ENCODE results near the gene DMD. TPM values are rescaled to one million over a fixed set of nuclear protein-coding genes. Genes with fewer than 3 reads are reported as not detected.
"Not testable (repeated sequence)": the region's sequence is repeated elsewhere in the genome, so short reads cannot be mapped to it uniquely, and the experiment has no call there.

The DMD gene
- total RNA-seq, 2 experiments from 2014 or later: 0.85 to 1.8 TPM

- Mint-ChIP-seq H3K4me1 (no peaks in the 10 kb centered on the region), H3K27ac (no peak overlapping the region), H3K4me3 (no peak overlapping the region), H3K9me3 (ENCODE audit: low read depth) (peaks cover 2% of the 10 kb centered on the region), H3K27me3 (no peaks in the 10 kb centered on the region), H3K36me3 (ENCODE audit: low read depth) (no peaks in the 10 kb centered on the region)
- no peak for ATAC-seq
- intact Hi-C loops (cut with DNase I, micrococcal nuclease): no loop called here
- DNase-seq: no peak
- CTCF ChIA-PET: no interaction called here
- POLR2A ChIA-PET: no interaction called here
These were observed 129.0 kb downstream of the DMD start for GRCh38 chrX:33082371-33082770.

- intact Hi-C loops (cut with DNase I, micrococcal nuclease): no loop called here
- ChIA-PET CTCF (no interaction called here), POLR2A (no interaction called here)
- H3K36me3 Mint-ChIP-seq (ENCODE audit: low read depth): no peaks in the 10 kb centered on the region
- ATAC-seq: no peak
- no peak overlapping the region for H3K4me3 Mint-ChIP-seq
- no peaks in the 10 kb centered on the region for H3K4me1 Mint-ChIP-seq
- H3K9me3 Mint-ChIP-seq (ENCODE audit: low read depth): peaks cover 3% of the 10 kb centered on the region
- no peaks in the 10 kb centered on the region for H3K27me3 Mint-ChIP-seq
- no peak overlapping the region for H3K27ac Mint-ChIP-seq
- no peak for DNase-seq
These were observed 133.1 kb downstream of the DMD start for GRCh38 chrX:33078273-33078672.

GRCh38 chrX:33073660-33074059 is 137.7 kb downstream of the DMD start:
- CTCF ChIA-PET: not testable (repeated sequence)

GRCh38 chrX:33065415-33065814 is 145.9 kb downstream of the DMD start:
- ChIA-PET POLR2A (no interaction called here), CTCF (no interaction called here)
- no peak for ATAC-seq
- H3K27ac Mint-ChIP-seq: no peak overlapping the region
- no peaks in the 10 kb centered on the region for H3K27me3 Mint-ChIP-seq
- DNase-seq: no peak
- no peak overlapping the region for H3K4me3 Mint-ChIP-seq
- H3K9me3 Mint-ChIP-seq (ENCODE audit: low read depth): no peaks in the 10 kb centered on the region
- no peaks in the 10 kb centered on the region for H3K4me1 Mint-ChIP-seq
- H3K36me3 Mint-ChIP-seq (ENCODE audit: low read depth): no peaks in the 10 kb centered on the region
- intact Hi-C loops (cut with DNase I, micrococcal nuclease): no loop called here

More at GRCh38 chrX:33073660-33074059, 137.7 kb downstream of the DMD start:
- H3K27me3 Mint-ChIP-seq; intact Hi-C loops (cut with DNase I, micrococcal nuclease); H3K4me1 Mint-ChIP-seq; H3K9me3 Mint-ChIP-seq (ENCODE audit: low read depth); H3K36me3 Mint-ChIP-seq (ENCODE audit: low read depth); ATAC-seq; H3K27ac Mint-ChIP-seq; DNase-seq; POLR2A ChIA-PET; H3K4me3 Mint-ChIP-seq: not testable (repeated sequence)

GRCh38 chrX:33062041-33062440 is 149.3 kb downstream of the DMD start:
- intact Hi-C loops (cut with DNase I, micrococcal nuclease): no loop called here
- no peak for DNase-seq
- no peak overlapping the region for H3K4me3 Mint-ChIP-seq
- H3K4me1 Mint-ChIP-seq: no peaks in the 10 kb centered on the region
- no peak overlapping the region for H3K27ac Mint-ChIP-seq
- no peaks in the 10 kb centered on the region for H3K27me3 Mint-ChIP-seq
- CTCF ChIA-PET: no interaction called here
- no peak for ATAC-seq
- no peaks in the 10 kb centered on the region for H3K9me3 Mint-ChIP-seq (ENCODE audit: low read depth)
- no peaks in the 10 kb centered on the region for H3K36me3 Mint-ChIP-seq (ENCODE audit: low read depth)
- POLR2A ChIA-PET: no interaction called here

GRCh38 chrX:33053001-33053400 is 158.3 kb downstream of the DMD start:
- Mint-ChIP-seq H3K27ac (no peak overlapping the region), H3K9me3 (ENCODE audit: low read depth) (peaks cover 2% of the 10 kb centered on the region), H3K4me1 (no peaks in the 10 kb centered on the region), H3K4me3 (no peak overlapping the region), H3K27me3 (no peaks in the 10 kb centered on the region), H3K36me3 (ENCODE audit: low read depth) (no peaks in the 10 kb centered on the region)
- ChIA-PET CTCF (no interaction called here), POLR2A (no interaction called here)
- intact Hi-C loops (cut with DNase I, micrococcal nuclease): no loop called here
- no peak for ATAC-seq
- DNase-seq: no peak

- Mint-ChIP-seq H3K36me3 (ENCODE audit: low read depth) (no peaks in the 10 kb centered on the region), H3K4me1 (no peaks in the 10 kb centered on the region), H3K9me3 (ENCODE audit: low read depth) (peaks cover 2% of the 10 kb centered on the region), H3K27me3 (no peaks in the 10 kb centered on the region), H3K27ac (no peak overlapping the region), H3K4me3 (no peak overlapping the region)
- CTCF ChIA-PET: no interaction called here
- POLR2A ChIA-PET: no interaction called here
- intact Hi-C loops (cut with DNase I, micrococcal nuclease): no loop called here
- DNase-seq (no peak), ATAC-seq (no peak)
These were observed 165.5 kb downstream of the DMD start for GRCh38 chrX:33045882-33046281.

- Mint-ChIP-seq H3K4me3 (no peak overlapping the region), H3K27me3 (no peaks in the 10 kb centered on the region), H3K4me1 (no peaks in the 10 kb centered on the region), H3K9me3 (ENCODE audit: low read depth) (peaks cover 2% of the 10 kb centered on the region), H3K27ac (no peak overlapping the region), H3K36me3 (ENCODE audit: low read depth) (no peaks in the 10 kb centered on the region)
- no peak for DNase-seq
- POLR2A ChIA-PET: no interaction called here
- intact Hi-C loops (cut with DNase I, micrococcal nuclease): no loop called here
- ATAC-seq: no peak
- CTCF ChIA-PET: no interaction called here
These were observed 166.1 kb downstream of the DMD start for GRCh38 chrX:33045245-33045644.

- CTCF ChIA-PET: no interaction called here
- H3K4me3 Mint-ChIP-seq: no peak overlapping the region
- H3K36me3 Mint-ChIP-seq (ENCODE audit: low read depth): no peaks in the 10 kb centered on the region
- no peaks in the 10 kb centered on the region for H3K27me3 Mint-ChIP-seq
- no peaks in the 10 kb centered on the region for H3K4me1 Mint-ChIP-seq
- DNase-seq: no peak
- no peak overlapping the region for H3K27ac Mint-ChIP-seq
- ATAC-seq: no peak
- POLR2A ChIA-PET: no interaction called here
- intact Hi-C loops (cut with DNase I, micrococcal nuclease): no loop called here
- no peaks in the 10 kb centered on the region for H3K9me3 Mint-ChIP-seq (ENCODE audit: low read depth)
These were observed 170.2 kb downstream of the DMD start for GRCh38 chrX:33041141-33041540.

GRCh38 chrX:33032700-33033099 is 178.6 kb downstream of the DMD start:
- Mint-ChIP-seq H3K4me1 (no peaks in the 10 kb centered on the region), H3K4me3 (no peak overlapping the region), H3K27ac (no peak overlapping the region), H3K9me3 (ENCODE audit: low read depth) (no peaks in the 10 kb centered on the region), H3K36me3 (ENCODE audit: low read depth) (no peaks in the 10 kb centered on the region), H3K27me3 (no peaks in the 10 kb centered on the region)
- ATAC-seq: no peak
- no peak for DNase-seq
- CTCF ChIA-PET: no interaction called here
- POLR2A ChIA-PET: no interaction called here
- intact Hi-C loops (cut with DNase I, micrococcal nuclease): no loop called here

- Mint-ChIP-seq H3K4me1 (no peaks in the 10 kb centered on the region), H3K4me3 (no peak overlapping the region), H3K36me3 (ENCODE audit: low read depth) (no peaks in the 10 kb centered on the region), H3K27ac (no peak overlapping the region), H3K27me3 (no peaks in the 10 kb centered on the region), H3K9me3 (ENCODE audit: low read depth) (peaks cover 4% of the 10 kb centered on the region)
- POLR2A ChIA-PET: no interaction called here
- CTCF ChIA-PET: no interaction called here
- ATAC-seq (no peak), DNase-seq (no peak)
- intact Hi-C loops (cut with DNase I, micrococcal nuclease): no loop called here
These were observed 196.4 kb downstream of the DMD start for GRCh38 chrX:33014949-33015348.

- Mint-ChIP-seq H3K27ac (no peak overlapping the region), H3K27me3 (no peaks in the 10 kb centered on the region), H3K4me3 (no peak overlapping the region), H3K4me1 (no peaks in the 10 kb centered on the region), H3K9me3 (ENCODE audit: low read depth) (peaks cover 4% of the 10 kb centered on the region), H3K36me3 (ENCODE audit: low read depth) (no peaks in the 10 kb centered on the region)
- ChIA-PET POLR2A (interaction anchor here (0.6 kb wide), 1 partner anchor 331 kb away, joined by 3 read pairs; no protein-coding TSS in a partner anchor), CTCF (no interaction called here)
- no peak for DNase-seq
- no peak for ATAC-seq
- intact Hi-C loops (cut with DNase I, micrococcal nuclease): no loop called here
These were observed 197.3 kb downstream of the DMD start for GRCh38 chrX:33014086-33014485.

- Mint-ChIP-seq H3K4me3 (no peak overlapping the region), H3K9me3 (ENCODE audit: low read depth) (no peaks in the 10 kb centered on the region), H3K4me1 (no peaks in the 10 kb centered on the region), H3K27ac (no peak overlapping the region), H3K27me3 (no peaks in the 10 kb centered on the region), H3K36me3 (ENCODE audit: low read depth) (no peaks in the 10 kb centered on the region)
- DNase-seq: no peak
- no peak for ATAC-seq
- intact Hi-C loops (cut with DNase I, micrococcal nuclease): no loop called here
- POLR2A ChIA-PET: no interaction called here
- CTCF ChIA-PET: no interaction called here
These were observed 210.2 kb downstream of the DMD start for GRCh38 chrX:33001107-33001506.
